Ishikawa (cell line): ENCODE data around the gene CALD1.

Experiments used
- CEBPB ChIP-seq: IDR thresholded peaks from 2 replicates; pipeline ENCODE4 v1.6.1; 2012
- CREB1 ChIP-seq: IDR thresholded peaks from 2 replicates; pipeline ENCODE4 v1.6.1; 2012; ENCODE audit warnings: low read depth
- EGR1 ChIP-seq: IDR thresholded peaks from 2 replicates; pipeline ENCODE4 v1.6.1; 2012
- EP300 ChIP-seq: IDR thresholded peaks from 2 replicates; pipeline ENCODE4 v1.6.1; 2012; ENCODE audit warnings: borderline replicate concordance
- FOXM1 ChIP-seq: IDR thresholded peaks from 2 replicates; pipeline ENCODE4 v1.6.1; 2012; ENCODE audit warnings: low read depth, borderline replicate concordance
- MAX ChIP-seq: IDR thresholded peaks from 2 replicates; pipeline ENCODE4 v1.6.1; 2012
- NFIC ChIP-seq: IDR thresholded peaks from 2 replicates; pipeline ENCODE4 v1.6.1; 2012
- RAD21 ChIP-seq: IDR thresholded peaks from 2 replicates; pipeline ENCODE4 v1.6.1; 2012; ENCODE audit warnings: low read depth
- TAF1 ChIP-seq: IDR thresholded peaks from 2 replicates; pipeline ENCODE4 v1.6.1; 2012; ENCODE audit warnings: low read depth, mild to moderate bottlenecking
- TCF12 ChIP-seq: IDR thresholded peaks from 2 replicates; pipeline ENCODE4 v1.6.1; 2012; ENCODE audit warnings: low read depth
- TEAD4 ChIP-seq: IDR thresholded peaks from 2 replicates; pipeline ENCODE4 v1.6.1; 2012
- YY1 ChIP-seq: IDR thresholded peaks from 2 replicates; pipeline ENCODE4 v1.6.1; 2012; ENCODE audit warnings: low read depth
- ZBTB7A ChIP-seq: IDR thresholded peaks from 2 replicates; pipeline ENCODE4 v1.6.1; 2012; ENCODE audit warnings: low read depth
- TF ChIP-seq, protein P1 (sequence below): IDR thresholded peaks from 2 replicates; pipeline ENCODE4 v1.6.1; 2012
- TF ChIP-seq, protein P2 (sequence below): IDR thresholded peaks from 2 replicates; pipeline ENCODE4 v1.6.1; 2012; ENCODE audit warnings: low read depth, mild to moderate bottlenecking

CALD1 gene

DNA sequence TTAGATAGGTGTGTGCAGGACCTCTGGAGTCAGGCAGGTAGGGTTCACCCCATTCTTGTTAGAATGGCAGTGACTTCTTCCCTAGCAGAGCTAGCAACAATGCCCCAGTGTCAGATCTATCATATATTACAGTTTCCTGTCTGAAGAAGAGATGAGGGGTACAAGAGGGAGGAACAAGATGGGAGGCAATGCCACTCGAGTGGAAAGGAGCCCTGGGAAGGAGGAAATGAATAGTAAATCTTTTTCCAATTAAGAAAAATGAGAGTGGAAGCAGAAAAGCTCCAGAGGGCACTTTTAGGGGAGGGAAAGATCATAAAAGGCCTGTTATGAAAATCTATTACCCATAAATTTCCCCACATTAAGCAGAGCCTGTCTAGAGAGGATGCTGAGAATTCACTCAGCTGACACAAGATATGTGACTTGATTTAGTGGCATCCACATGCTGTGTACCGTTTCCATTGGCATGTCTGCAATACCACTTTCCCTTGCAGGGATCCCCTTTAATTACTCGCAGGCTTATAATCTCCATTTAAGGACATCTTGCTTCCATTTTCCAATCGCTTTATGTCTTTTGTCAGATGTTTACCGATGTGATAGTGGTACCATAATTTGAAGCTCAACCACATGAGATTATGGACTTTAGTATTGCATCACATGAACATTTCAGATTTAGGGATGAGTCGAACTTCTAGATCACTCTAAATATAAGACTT is 136.9 kb downstream of the CALD1 start:
- TF ChIP-seq ZBTB7A, result no peak
- no peak for TF ChIP-seq CREB1
- TF ChIP-seq NFIC, result no peak
- TF ChIP-seq TEAD4, result no peak
- TF ChIP-seq CEBPB, result no peak
- TF ChIP-seq, protein P1, sequence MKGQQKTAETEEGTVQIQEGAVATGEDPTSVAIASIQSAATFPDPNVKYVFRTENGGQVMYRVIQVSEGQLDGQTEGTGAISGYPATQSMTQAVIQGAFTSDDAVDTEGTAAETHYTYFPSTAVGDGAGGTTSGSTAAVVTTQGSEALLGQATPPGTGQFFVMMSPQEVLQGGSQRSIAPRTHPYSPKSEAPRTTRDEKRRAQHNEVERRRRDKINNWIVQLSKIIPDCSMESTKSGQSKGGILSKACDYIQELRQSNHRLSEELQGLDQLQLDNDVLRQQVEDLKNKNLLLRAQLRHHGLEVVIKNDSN, result no peak
- TF ChIP-seq TCF12, result no peak
- TF ChIP-seq, protein P2, sequence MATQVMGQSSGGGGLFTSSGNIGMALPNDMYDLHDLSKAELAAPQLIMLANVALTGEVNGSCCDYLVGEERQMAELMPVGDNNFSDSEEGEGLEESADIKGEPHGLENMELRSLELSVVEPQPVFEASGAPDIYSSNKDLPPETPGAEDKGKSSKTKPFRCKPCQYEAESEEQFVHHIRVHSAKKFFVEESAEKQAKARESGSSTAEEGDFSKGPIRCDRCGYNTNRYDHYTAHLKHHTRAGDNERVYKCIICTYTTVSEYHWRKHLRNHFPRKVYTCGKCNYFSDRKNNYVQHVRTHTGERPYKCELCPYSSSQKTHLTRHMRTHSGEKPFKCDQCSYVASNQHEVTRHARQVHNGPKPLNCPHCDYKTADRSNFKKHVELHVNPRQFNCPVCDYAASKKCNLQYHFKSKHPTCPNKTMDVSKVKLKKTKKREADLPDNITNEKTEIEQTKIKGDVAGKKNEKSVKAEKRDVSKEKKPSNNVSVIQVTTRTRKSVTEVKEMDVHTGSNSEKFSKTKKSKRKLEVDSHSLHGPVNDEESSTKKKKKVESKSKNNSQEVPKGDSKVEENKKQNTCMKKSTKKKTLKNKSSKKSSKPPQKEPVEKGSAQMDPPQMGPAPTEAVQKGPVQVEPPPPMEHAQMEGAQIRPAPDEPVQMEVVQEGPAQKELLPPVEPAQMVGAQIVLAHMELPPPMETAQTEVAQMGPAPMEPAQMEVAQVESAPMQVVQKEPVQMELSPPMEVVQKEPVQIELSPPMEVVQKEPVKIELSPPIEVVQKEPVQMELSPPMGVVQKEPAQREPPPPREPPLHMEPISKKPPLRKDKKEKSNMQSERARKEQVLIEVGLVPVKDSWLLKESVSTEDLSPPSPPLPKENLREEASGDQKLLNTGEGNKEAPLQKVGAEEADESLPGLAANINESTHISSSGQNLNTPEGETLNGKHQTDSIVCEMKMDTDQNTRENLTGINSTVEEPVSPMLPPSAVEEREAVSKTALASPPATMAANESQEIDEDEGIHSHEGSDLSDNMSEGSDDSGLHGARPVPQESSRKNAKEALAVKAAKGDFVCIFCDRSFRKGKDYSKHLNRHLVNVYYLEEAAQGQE, result no peak
- TF ChIP-seq EGR1, result no peak
- TF ChIP-seq TAF1, result no peak
- TF ChIP-seq RAD21, result no peak
- TF ChIP-seq YY1, result no peak
- TF ChIP-seq MAX, result no peak
- TF ChIP-seq EP300, result no peak
- TF ChIP-seq FOXM1, result no peak

DNA sequence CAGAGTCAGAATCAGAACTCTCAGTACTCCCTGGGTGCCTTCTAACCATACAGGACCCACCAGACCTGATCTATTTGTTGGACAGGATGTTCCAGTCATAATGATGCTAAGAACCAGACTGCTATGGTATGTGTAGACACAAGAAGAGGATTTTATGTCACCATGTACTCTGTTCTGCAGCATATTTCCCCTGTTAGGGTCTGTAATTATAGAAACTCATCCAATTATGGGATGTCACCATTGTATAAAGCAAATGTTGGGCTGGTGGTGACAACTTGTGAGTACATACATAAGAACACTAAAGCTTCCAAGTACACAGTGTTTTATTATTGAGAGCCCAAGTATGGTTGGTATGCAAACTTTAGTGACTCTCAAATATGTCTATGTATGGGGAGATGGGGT is 139.8 kb downstream of the CALD1 start:
- TF ChIP-seq YY1 (no peak), ZBTB7A (no peak), NFIC (no peak), EGR1 (no peak), FOXM1 (no peak)

- TF ChIP-seq, protein P1, result no peak
- no peak for TF ChIP-seq MAX
- no peak for TF ChIP-seq EGR1
Observed at GRCh38 chr7:134920026-134920753, 140.8 kb downstream of the CALD1 start.

- no peak for TF ChIP-seq RAD21
- TF ChIP-seq TEAD4, result no peak
- TF ChIP-seq YY1, result no peak
- no peak for TF ChIP-seq MAX
- TF ChIP-seq TAF1, result no peak
- TF ChIP-seq, protein P2, result no peak
- TF ChIP-seq EGR1, result no peak
Observed at GRCh38 chr7:134922720-134923704, 143.6 kb downstream of the CALD1 start.

GRCh38 chr7:134925766-134926165 is 146.3 kb downstream of the CALD1 start:
- TF ChIP-seq RAD21 (no peak), YY1 (no peak), TAF1 (no peak), CREB1 (no peak), EP300 (no peak), TEAD4 (no peak), ZBTB7A (no peak)
- TF ChIP-seq, protein P1, result no peak
